ENCODE results near the gene C5orf47. TPM values are rescaled to one million over a fixed set of nuclear protein-coding genes. Genes with fewer than 3 reads are reported as not detected.

Gene C5orf47
- polyA plus RNA-seq, 1 donor (not counting 4 experiments of a cell fraction or from before 2014, with no cell fraction given) = 0.03 TPM

GRCh38 chr5:173967241-173967640 is 21.7 kb upstream of the C5orf47 start:
- no peak overlapping the region for H3K27ac ChIP-seq (ENCODE audit: control insufficient read depth, insufficient read depth, low read length)
- H3K9me1 ChIP-seq (ENCODE audit: control insufficient read depth, extremely low read depth, insufficient read depth, low read length) = no peaks in the 10 kb centered on the region
- no peaks in the 10 kb centered on the region for H3K36me3 ChIP-seq (ENCODE audit: control insufficient read depth in 2 of 2, extremely low read depth in 1 of 2, insufficient read depth in 2 of 2, low read length in 2 of 2)
- dilution Hi-C loops (cut with MboI; ENCODE audit: extremely low pct_ligation_motif_present, low sequenced_read_pairs) = no loop called here
- DNase-seq (ENCODE audit: low read depth, low spot score) (no peak), FAIRE-seq (no peak)
- no peaks in the 10 kb centered on the region for H3K9me3 ChIP-seq (ENCODE audit: control insufficient read depth, low read depth, low read length)
- H3K4me1 ChIP-seq (ENCODE audit: control insufficient read depth, extremely low read depth, insufficient read depth, low read length) = peaks cover 9% of the 10 kb centered on the region
- H3K27me3 ChIP-seq (ENCODE audit: control insufficient read depth, extremely low read depth, insufficient read depth, low read length) = no peaks in the 10 kb centered on the region
- H4K20me1 ChIP-seq (ENCODE audit: control insufficient read depth, extremely low read depth, insufficient read depth, low read length) = no peaks in the 10 kb centered on the region
- no peak overlapping the region for H3K9ac ChIP-seq (ENCODE audit: control insufficient read depth, extremely low read depth, insufficient read depth, low read length)
- no peak overlapping the region for H3K4me2 ChIP-seq (ENCODE audit: control insufficient read depth, extremely low read depth, insufficient read depth, low read depth, low read length)
- H3K79me2 ChIP-seq (ENCODE audit: control insufficient read depth, insufficient read depth, low read length) = no peaks in the 10 kb centered on the region
- TF ChIP-seq, protein P1, sequence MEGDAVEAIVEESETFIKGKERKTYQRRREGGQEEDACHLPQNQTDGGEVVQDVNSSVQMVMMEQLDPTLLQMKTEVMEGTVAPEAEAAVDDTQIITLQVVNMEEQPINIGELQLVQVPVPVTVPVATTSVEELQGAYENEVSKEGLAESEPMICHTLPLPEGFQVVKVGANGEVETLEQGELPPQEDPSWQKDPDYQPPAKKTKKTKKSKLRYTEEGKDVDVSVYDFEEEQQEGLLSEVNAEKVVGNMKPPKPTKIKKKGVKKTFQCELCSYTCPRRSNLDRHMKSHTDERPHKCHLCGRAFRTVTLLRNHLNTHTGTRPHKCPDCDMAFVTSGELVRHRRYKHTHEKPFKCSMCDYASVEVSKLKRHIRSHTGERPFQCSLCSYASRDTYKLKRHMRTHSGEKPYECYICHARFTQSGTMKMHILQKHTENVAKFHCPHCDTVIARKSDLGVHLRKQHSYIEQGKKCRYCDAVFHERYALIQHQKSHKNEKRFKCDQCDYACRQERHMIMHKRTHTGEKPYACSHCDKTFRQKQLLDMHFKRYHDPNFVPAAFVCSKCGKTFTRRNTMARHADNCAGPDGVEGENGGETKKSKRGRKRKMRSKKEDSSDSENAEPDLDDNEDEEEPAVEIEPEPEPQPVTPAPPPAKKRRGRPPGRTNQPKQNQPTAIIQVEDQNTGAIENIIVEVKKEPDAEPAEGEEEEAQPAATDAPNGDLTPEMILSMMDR (optimal IDR thresholded peaks at IDR 0.05 in 1 of 3, IDR thresholded peaks at IDR 0.05 in 1 of 3, conservative IDR thresholded peaks at IDR 0.05 in 1 of 3; ENCODE audit: extremely low read depth in 1 of 3, insufficient read depth in 2 of 3, low read length in 3 of 3) = no peak
- TF ChIP-seq EZH2 (IDR thresholded peaks at IDR 0.05; ENCODE audit: low read length) = no peak
- H3K4me3 ChIP-seq (ENCODE audit: control insufficient read depth in 2 of 3, extremely low read depth in 1 of 3, insufficient read depth in 2 of 3, low read depth in 1 of 3, low read length in 3 of 3) = no peak overlapping the region
- no peak overlapping the region for H2AFZ ChIP-seq (ENCODE audit: control insufficient read depth, low read length)

GRCh38 chr5:173968154-173968797 is 20.7 kb upstream of the C5orf47 start:
- dilution Hi-C loops (cut with MboI; ENCODE audit: extremely low pct_ligation_motif_present, low sequenced_read_pairs) = no loop called here
- Histone ChIP-seq H3K9me3 (ENCODE audit: control insufficient read depth, low read depth, low read length) (no peaks in the 10 kb centered on the region), H2AFZ (ENCODE audit: control insufficient read depth, low read length) (no peak overlapping the region), H3K27me3 (ENCODE audit: control insufficient read depth, extremely low read depth, insufficient read depth, low read length) (no peaks in the 10 kb centered on the region), H4K20me1 (ENCODE audit: control insufficient read depth, extremely low read depth, insufficient read depth, low read length) (no peaks in the 10 kb centered on the region), H3K4me3 (ENCODE audit: control insufficient read depth in 2 of 3, extremely low read depth in 1 of 3, insufficient read depth in 2 of 3, low read depth in 1 of 3, low read length in 3 of 3) (no peak overlapping the region), H3K79me2 (ENCODE audit: control insufficient read depth, insufficient read depth, low read length) (no peaks in the 10 kb centered on the region), H3K9ac (ENCODE audit: control insufficient read depth, extremely low read depth, insufficient read depth, low read length) (no peak overlapping the region), H3K27ac (ENCODE audit: control insufficient read depth, insufficient read depth, low read length) (no peak overlapping the region), H3K4me1 (ENCODE audit: control insufficient read depth, extremely low read depth, insufficient read depth, low read length) (peaks cover 7% of the 10 kb centered on the region), H3K9me1 (ENCODE audit: control insufficient read depth, extremely low read depth, insufficient read depth, low read length) (no peaks in the 10 kb centered on the region), H3K4me2 (ENCODE audit: control insufficient read depth, extremely low read depth, insufficient read depth, low read depth, low read length) (no peak overlapping the region), H3K36me3 (ENCODE audit: control insufficient read depth in 2 of 2, extremely low read depth in 1 of 2, insufficient read depth in 2 of 2, low read length in 2 of 2) (no peaks in the 10 kb centered on the region)
- TF ChIP-seq EZH2 (IDR thresholded peaks at IDR 0.05; ENCODE audit: low read length) = no peak
- DNase-seq (ENCODE audit: low read depth, low spot score) = no peak
- no peak for FAIRE-seq

Measured in keratinocyte (primary cell).